IMR-90 (cell line): Measurements from ENCODE around the gene SIX5. TPM values are rescaled to one million over a fixed set of nuclear protein-coding genes. Genes with fewer than 3 reads are reported as not detected.
A peak's percentile ranks its signal among the peaks of the same experiment; 100 is the strongest.

Experiments
- ATAC-seq: fragments of 200-7000 bp; cut with Tn5 transposase; 2 replicates; pipeline ENCODE4 v1.9.1; 2020; ENCODE audit warnings: low read depth, mild to moderate bottlenecking, moderate library complexity
- BruUV-seq: library from RNA; stranded (reverse); fragments of 400-500 nt; replicated peaks from 2 replicates; lab custom pipeline; 2021; lab: Mats Ljungman, UMichigan
- CTCF ChIA-PET: fragments of 300-600 bp; formaldehyde crosslinking; extraction: SDS; loops from one replicate; lab custom pipeline; 2021; ENCODE audit warnings: antibody characterized with exemption; lab: Yijun Ruan, JAX
- POLR2A ChIA-PET: fragments of 300-600 bp; sonication (Branson Sonifier 250); formaldehyde crosslinking; loops from one replicate; lab custom pipeline; 2022; ENCODE audit warnings: antibody characterized with exemption; ENCODE audit not compliant: unreplicated experiment; lab: Charles Lee
- DNase-seq: peaks from one replicate; pipeline ENCODE4 v3.0.0; 2013
- H2AFZ ChIP-seq: replicated peaks from 2 replicates; pipeline ENCODE3; 2013; ENCODE audit warnings: low read length, mild to moderate bottlenecking; ENCODE audit not compliant: poor library complexity
- H2AK5ac ChIP-seq: 2 replicates; pipeline ENCODE4 v1.6.1; 2013; ENCODE audit warnings: low read depth, low read length, inconsistent platforms
- H2AK9ac ChIP-seq: replicated peaks from 2 replicates; pipeline ENCODE3; 2013; ENCODE audit warnings: mild to moderate bottlenecking, low read depth, low read length, moderate library complexity; ENCODE audit not compliant: poor library complexity
- H2BK120ac ChIP-seq: 2 replicates; pipeline ENCODE4 v1.6.1; 2013; ENCODE audit warnings: low read depth, low read length, inconsistent platforms
- H2BK15ac ChIP-seq: 3 replicates; pipeline ENCODE4 v1.6.1; 2013; ENCODE audit warnings: low read depth, low read length, inconsistent platforms
- H2BK20ac ChIP-seq: 2 replicates; pipeline ENCODE4 v1.6.1; 2013; ENCODE audit warnings: low read depth, mild to moderate bottlenecking, inconsistent platforms, low read length, moderate library complexity
- H2BK5ac ChIP-seq: 2 replicates; pipeline ENCODE4 v1.6.1; 2013; ENCODE audit warnings: mild to moderate bottlenecking, low read depth, low read length, inconsistent platforms; ENCODE audit not compliant: poor library complexity, severe bottlenecking
- H3K14ac ChIP-seq: replicated peaks from 2 replicates; pipeline ENCODE4 v1.6.1; 2013; ENCODE audit warnings: low read depth, low read length, inconsistent platforms
- H3K18ac ChIP-seq: 2 replicates; pipeline ENCODE4 v1.6.1; 2013; ENCODE audit warnings: low read depth, low read length, control low read depth
- H3K23ac ChIP-seq: 2 replicates; pipeline ENCODE4 v1.6.1; 2013; ENCODE audit warnings: low read depth, low read length, inconsistent platforms
- H3K27ac ChIP-seq: 2 replicates; pipeline ENCODE4 v1.5.1; 2013; ENCODE audit warnings: mild to moderate bottlenecking, control low read depth, low read length; ENCODE audit not compliant: insufficient read depth
- H3K27me3 ChIP-seq: 2 replicates; pipeline ENCODE4 v1.6.1; 2013; ENCODE audit warnings: low read length; ENCODE audit not compliant: control insufficient read depth, insufficient read depth
- H3K36me3 ChIP-seq: 2 replicates; pipeline ENCODE4 v1.6.1; 2013; ENCODE audit warnings: low read length, mixed read lengths; ENCODE audit not compliant: control insufficient read depth, insufficient read depth
- H3K4ac ChIP-seq: 2 replicates; pipeline ENCODE4 v1.6.1; 2013; ENCODE audit warnings: low read depth, low read length, inconsistent platforms
- H3K4me1 ChIP-seq: 2 replicates; pipeline ENCODE4 v1.6.1; 2013; ENCODE audit warnings: low read length, mixed read lengths; ENCODE audit not compliant: control insufficient read depth, insufficient read depth
- H3K4me2 ChIP-seq: 2 replicates; pipeline ENCODE4 v1.6.1; 2013; ENCODE audit warnings: low read depth, mild to moderate bottlenecking, control low read depth, low read length, moderate library complexity
- H3K4me3 ChIP-seq: 2 replicates; pipeline ENCODE4 v1.5.1; 2013; ENCODE audit warnings: low read depth, mild to moderate bottlenecking, control low read depth, low read length, moderate library complexity; ENCODE audit not compliant: insufficient read depth
- H3K56ac ChIP-seq: 2 replicates; pipeline ENCODE4 v1.6.1; 2013; ENCODE audit warnings: low read length, inconsistent platforms; ENCODE audit not compliant: insufficient read depth; ENCODE audit errors: extremely low read depth
- H3K79me1 ChIP-seq, 2 experiments: 2 replicates each; pipeline ENCODE4 v1.6.1; 2013; ENCODE audit warnings: low read length in 2 of 2, inconsistent platforms in 1 of 2, low read depth in 1 of 2
- H3K9ac ChIP-seq: 2 replicates; pipeline ENCODE4 v1.6.1; 2013; ENCODE audit warnings: low read depth, low read length, control low read depth
- H3K9me1 ChIP-seq: 2 replicates; pipeline ENCODE4 v1.6.1; 2013; ENCODE audit warnings: low read length, inconsistent platforms; ENCODE audit not compliant: insufficient read depth
- H3K9me3 ChIP-seq: 2 replicates; pipeline ENCODE4 v1.6.1; 2013; ENCODE audit warnings: low read length; ENCODE audit not compliant: control insufficient read depth, insufficient read depth
- H4K20me1 ChIP-seq: 2 replicates; pipeline ENCODE4 v1.6.1; 2013; ENCODE audit warnings: low read length, inconsistent platforms; ENCODE audit not compliant: insufficient read depth
- H4K5ac ChIP-seq: 2 replicates; pipeline ENCODE4 v1.6.1; 2013; ENCODE audit warnings: mild to moderate bottlenecking, low read depth, low read length, control low read depth
- H4K8ac ChIP-seq, 2 experiments: 2 replicates each; pipeline ENCODE4 v1.6.1; 2013; ENCODE audit warnings: low read depth in 2 of 2, low read length in 2 of 2, control low read depth in 1 of 2, inconsistent platforms in 1 of 2
- H4K91ac ChIP-seq: 2 replicates; pipeline ENCODE4 v1.6.1; 2013; ENCODE audit warnings: low read depth, low read length, inconsistent platforms; ENCODE audit not compliant: insufficient read depth
- BHLHE40 ChIP-seq: fragments of 150-350 bp; IDR thresholded peaks from 2 replicates; pipeline ENCODE4 v1.6.1; 2016; ENCODE audit warnings: mild to moderate bottlenecking, low read depth, low read length
- CEBPB ChIP-seq: IDR thresholded peaks from 2 replicates; pipeline ENCODE4 v1.6.1; 2012; ENCODE audit warnings: low read depth, low read length, improper control_type of control experiment
- CTCF ChIP-seq: conservative IDR thresholded peaks from 2 replicates; pipeline ENCODE4 v1.5.1; 2012; ENCODE audit warnings: mild to moderate bottlenecking, low read depth, low read length, improper control_type of control experiment
- ELK1 ChIP-seq: fragments of 150-350 bp; IDR thresholded peaks from 2 replicates; pipeline ENCODE4 v1.6.1; 2016; ENCODE audit warnings: low read depth, mild to moderate bottlenecking, low read length, moderate library complexity, borderline replicate concordance
- FOS ChIP-seq: fragments of 150-350 bp; IDR thresholded peaks from 2 replicates; pipeline ENCODE4 v1.6.1; 2016; ENCODE audit warnings: low read depth, low read length
- MAFK ChIP-seq: IDR thresholded peaks from 2 replicates; pipeline ENCODE4 v1.6.1; 2012; ENCODE audit warnings: low read depth, low read length, improper control_type of control experiment
- MAZ ChIP-seq: IDR thresholded peaks from 2 replicates; pipeline ENCODE4 v1.6.1; 2012; ENCODE audit warnings: low read depth, mild to moderate bottlenecking, low read length, improper control_type of control experiment, moderate library complexity, borderline replicate concordance
- MXI1 ChIP-seq: IDR thresholded peaks from 2 replicates; pipeline ENCODE4 v1.6.1; 2012; ENCODE audit warnings: low read depth, mild to moderate bottlenecking, low read length, moderate library complexity, borderline replicate concordance
- NFE2L2 ChIP-seq: fragments of 150-350 bp; IDR thresholded peaks from 2 replicates; pipeline ENCODE4 v1.6.1; 2016; ENCODE audit warnings: low read depth, mild to moderate bottlenecking, low read length
- RAD21 ChIP-seq: IDR thresholded peaks from 2 replicates; pipeline ENCODE4 v1.6.1; 2012; ENCODE audit warnings: low read length, improper control_type of control experiment
- USF2 ChIP-seq: fragments of 150-350 bp; IDR thresholded peaks from 2 replicates; pipeline ENCODE4 v1.6.1; 2017; ENCODE audit warnings: mild to moderate bottlenecking, antibody characterized with exemption, low read length, low read depth
- WGBS, 2 experiments: methylation state at CpG; one replicate each; pipeline versions ENCODE4 v1.1.5 to v1.1.7; 2013; ENCODE audit warnings: missing lambda C conversion rate in 2 of 2; ENCODE audit not compliant: insufficient read length in 1 of 2; ENCODE audit errors: extremely low coverage in 2 of 2; 5-methylcytosine and 5-hydroxymethylcytosine counted together
- dilution Hi-C: fragments of 300-500 bp; cut with HindIII; formaldehyde crosslinking; loops from one replicate; pipeline ENCODE4 v1.14.3; 2018; ENCODE audit warnings: low sequenced_read_pairs; ENCODE audit not compliant: unreplicated experiment
- in situ Hi-C: fragments of 300-500 bp; cut with MboI; formaldehyde crosslinking; loops from 3 replicates; pipeline ENCODE4 v1.14.3; 2019; ENCODE audit warnings: low sequenced_read_pairs, inconsistent platforms, mixed read lengths
- intact Hi-C: fragments of 100-400 bp; cut with micrococcal nuclease; formaldehyde crosslinking; loops from 2 replicates; pipeline ENCODE4 v1.10.0; 2022
- polyA plus RNA-seq, 3 experiments: library from polyadenylated mRNA; depleted of rRNA; stranded (reverse); fragments of >200 nt; gene quantifications; 2 replicates each; pipeline ENCODE4 v1.2.3, GENCODE V29; 2012; ENCODE audit warnings: low replicate concordance in 1 of 3
- total RNA-seq: library from RNA; depleted of rRNA; stranded (reverse); fragments of >200 nt; gene quantifications from 2 replicates; pipeline ENCODE4 v1.2.3, GENCODE V29; 2012

Gene SIX5
- total and polyA plus RNA-seq, 2 of the 4 experiments (the other 2 are of a cell fraction), result 0.90 to 15.5 TPM

GRCh38 chr19:45782162-45782691 is 13.2 kb upstream of the SIX5 start, which contains the start of gene DMPK:
Gene DMPK (minus strand): TSS chr19:45782490. CDS start chr19:45782352, 138 bp downstream.
- H2BK120ac ChIP-seq, result peak within 1 kb of the TSS; percentile 96
- H3K4me2 ChIP-seq, result peak within 1 kb of the TSS; percentile 81
- peak within 1 kb of the TSS; percentile 88 for H3K23ac ChIP-seq
- H3K4me3 ChIP-seq, result peak within 1 kb of the TSS; percentile 33
- peak within 1 kb of the TSS; percentile 81 for H2AFZ ChIP-seq
- H2BK20ac ChIP-seq, result peak within 1 kb of the TSS; percentile 93
- peak within 1 kb of the TSS; percentile 50; the same call in 1 of the 2 replicates for H3K56ac ChIP-seq
- H2AK5ac ChIP-seq, result peak within 1 kb of the TSS; percentile 88; the same call in 1 of the 2 replicates
- peaks cover 19% of the 10 kb centered on the region for H3K9me1 ChIP-seq
- peak within 1 kb of the TSS; percentile 95; the same call in 1 of the 3 replicates for H2BK15ac ChIP-seq
- dilution Hi-C loops (no loop called here), in situ Hi-C loops (no loop called here), intact Hi-C loops (no loop called here)
- peak within 1 kb of the TSS; percentile 66 for H3K9ac ChIP-seq
- DNase-seq (no peak), ATAC-seq (peak; percentile 62)
- peaks cover 46% of the 10 kb centered on the region for H3K36me3 ChIP-seq
- H3K18ac ChIP-seq, result peak within 1 kb of the TSS; percentile 87
- ChIA-PET POLR2A (interaction anchor here (0.5 to 1.6 kb wide), 7 partner anchors 8 to 35 kb away, joined by 3 to 16 read pairs (median 11); partner anchors contain the start of genes DMWD and SIX5), CTCF (interaction anchor here (0.6 to 1.6 kb wide), 4 partner anchors 12 to 337 kb away, joined by 3 to 9 read pairs (median 4); no protein-coding TSS in a partner anchor)
- peaks cover 30% of the 10 kb centered on the region for H3K4me1 ChIP-seq
- peak within 1 kb of the TSS; percentile 96 for H3K14ac ChIP-seq
- peak within 1 kb of the TSS; percentile 86 for H4K91ac ChIP-seq
- H3K27ac ChIP-seq, result peak within 1 kb of the TSS; percentile 94
- no peak for TF ChIP-seq RAD21
- TF ChIP-seq ELK1, result no peak
- no peak for TF ChIP-seq MAZ
- no peak for TF ChIP-seq FOS
- TF ChIP-seq BHLHE40, result no peak
- no peak for TF ChIP-seq CTCF
- TF ChIP-seq USF2, result no peak
- TF ChIP-seq MAFK, result no peak
- no peak for TF ChIP-seq CEBPB
- no peak for TF ChIP-seq MXI1
- no peak for TF ChIP-seq NFE2L2
- no peaks in the 10 kb centered on the region for H3K9me3 ChIP-seq
- no peaks in the 10 kb centered on the region for H3K27me3 ChIP-seq
- 29% methylated on average over 12 of the region's 18 CpGs; no CpG with 5 or more reads in 1 of the 2 experiments for WGBS, 2 experiments
- H2AK9ac ChIP-seq, result peak within 1 kb of the TSS; percentile 97
- peak within 1 kb of the TSS; percentile 18 to 85 for H4K8ac ChIP-seq
- peaks cover 31 to 83% of the 10 kb centered on the region in 2 experiments for H3K79me1 ChIP-seq
- H3K4ac ChIP-seq, result peak within 1 kb of the TSS; percentile 96
- peak within 1 kb of the TSS; percentile 94 for H2BK5ac ChIP-seq
- H4K5ac ChIP-seq, result peak within 1 kb of the TSS; percentile 71
- H4K20me1 ChIP-seq, result peaks cover 30% of the 10 kb centered on the region
- BruUV-seq, result no TSS peak
